Fibroblast of skin of left biceps (primary cell): Measurements from ENCODE around the gene MMP2.

Experiments used
- DNase-seq, 2 experiments: peaks; one replicate each; pipeline ENCODE4 v3.0.0-alpha.2; 2013; ENCODE audit warnings: low read depth in 2 of 2

The MMP2 gene

DNA sequence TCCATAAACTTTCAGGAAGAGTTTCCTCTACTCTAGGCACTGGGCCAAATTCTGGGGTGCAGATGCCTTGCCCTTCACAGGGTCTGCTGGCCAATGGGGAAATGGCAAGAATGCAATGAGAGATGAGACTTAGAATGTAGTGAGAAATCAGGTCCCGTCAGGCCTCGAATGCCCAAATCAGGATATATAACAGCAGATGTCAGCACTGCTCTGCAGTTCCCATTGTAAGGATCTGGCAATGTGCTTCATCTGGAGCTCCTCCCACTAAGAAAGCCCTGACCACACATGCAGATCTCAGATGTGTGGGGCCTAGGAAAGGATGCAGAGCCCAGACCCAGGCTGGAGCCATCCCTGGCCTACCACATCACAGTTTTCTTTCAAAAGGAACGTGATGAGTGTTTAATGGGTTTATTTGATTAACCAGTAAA is 16.0 kb downstream of the MMP2 start:
- peak; percentile 94 to 96 for DNase-seq

DNA sequence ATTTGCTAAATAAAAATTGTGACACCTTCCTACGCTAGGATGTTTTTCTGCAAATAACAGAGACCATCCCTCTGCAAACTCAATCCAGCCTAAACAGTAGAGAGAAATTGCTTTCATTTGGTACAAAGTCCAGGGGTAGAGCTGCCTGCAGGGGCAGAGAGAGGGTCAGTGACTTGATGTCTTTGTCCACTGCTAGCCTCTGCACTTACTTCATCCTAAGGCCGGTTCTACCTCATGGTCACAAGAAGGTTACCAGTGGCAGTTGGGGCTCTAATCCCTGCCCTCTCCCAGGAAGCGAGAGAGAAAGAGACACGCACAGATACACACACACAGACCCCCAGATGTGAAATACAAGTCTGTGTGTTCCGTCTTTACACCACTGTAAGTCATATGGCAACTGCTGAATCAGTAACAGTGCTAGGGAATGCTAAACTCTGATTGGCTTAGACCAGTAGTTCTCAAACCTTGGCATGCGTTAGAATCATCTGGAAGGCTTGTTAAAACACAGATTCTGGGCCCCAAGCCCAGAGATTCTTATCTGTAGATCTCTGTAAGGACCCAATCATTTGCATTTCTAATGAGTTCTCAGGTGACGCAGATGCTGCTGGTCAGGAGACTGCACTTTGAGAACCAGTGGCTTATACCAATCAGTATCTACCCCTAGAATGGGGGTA is 16.8 kb downstream of the MMP2 start:
- peak; percentile 90 to 91 for DNase-seq

DNA sequence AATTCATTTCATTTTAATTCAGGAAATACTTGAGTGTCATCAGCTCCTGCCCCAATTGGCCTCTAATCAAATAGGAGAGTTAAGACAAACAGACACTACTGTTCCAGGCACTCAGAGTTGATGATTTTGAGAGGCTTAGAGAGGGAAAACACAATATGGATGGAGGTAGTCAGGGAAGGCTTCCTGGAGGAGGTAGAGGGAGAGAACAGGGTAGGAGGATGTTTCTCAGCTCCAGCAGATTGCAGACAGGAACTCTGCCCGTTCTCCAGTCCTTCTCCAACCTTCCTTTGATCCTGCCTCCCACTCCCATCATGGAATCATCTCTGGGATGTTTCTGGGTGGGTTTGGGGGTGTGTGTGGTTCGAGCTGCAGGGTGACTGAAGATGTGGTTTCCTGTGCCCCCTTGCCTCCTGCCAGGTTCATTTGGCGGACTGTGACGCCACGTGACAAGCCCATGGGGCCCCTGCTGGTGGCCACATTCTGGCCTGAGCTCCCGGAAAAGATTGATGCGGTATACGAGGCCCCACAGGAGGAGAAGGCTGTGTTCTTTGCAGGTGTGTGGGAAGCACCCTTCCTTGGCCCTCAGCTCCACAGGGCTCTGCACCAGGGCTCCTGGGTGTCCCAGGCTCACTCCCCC is 17.6 kb downstream of the MMP2 start:
- no peak for DNase-seq

DNA sequence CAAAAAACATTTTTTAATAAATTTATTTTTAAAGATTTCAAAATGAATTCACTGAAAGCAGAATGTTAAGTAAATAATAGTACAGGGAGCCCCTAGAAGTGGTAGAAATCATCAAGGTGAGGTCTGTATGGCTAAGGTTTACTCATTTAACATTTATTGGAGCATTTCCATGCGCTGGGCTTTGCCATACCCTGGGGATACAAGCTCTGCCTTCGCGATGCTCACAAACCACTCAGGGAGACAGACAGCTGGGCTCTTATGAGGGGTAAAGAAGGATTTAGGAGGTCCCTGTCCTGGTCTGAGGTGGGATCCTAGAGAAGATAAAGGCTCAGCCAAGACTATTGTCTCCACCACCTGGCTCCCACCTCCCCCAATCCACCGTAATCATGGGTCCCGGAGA is 18.6 kb downstream of the MMP2 start:
- DNase-seq: no peak

DNA sequence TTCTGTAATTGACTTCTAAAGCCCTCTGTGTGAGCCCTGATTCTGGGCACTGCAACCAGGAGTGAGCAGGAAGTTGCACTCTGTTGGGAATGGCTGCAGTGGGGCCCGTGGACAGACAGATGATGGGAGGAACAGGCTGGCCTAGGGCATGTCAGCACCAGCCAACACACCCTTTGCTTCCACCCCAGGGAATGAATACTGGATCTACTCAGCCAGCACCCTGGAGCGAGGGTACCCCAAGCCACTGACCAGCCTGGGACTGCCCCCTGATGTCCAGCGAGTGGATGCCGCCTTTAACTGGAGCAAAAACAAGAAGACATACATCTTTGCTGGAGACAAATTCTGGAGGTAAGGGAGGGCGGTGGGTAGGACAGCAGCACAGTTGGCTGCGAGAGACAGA is 19.1 kb downstream of the MMP2 start:
- no peak for DNase-seq

DNA sequence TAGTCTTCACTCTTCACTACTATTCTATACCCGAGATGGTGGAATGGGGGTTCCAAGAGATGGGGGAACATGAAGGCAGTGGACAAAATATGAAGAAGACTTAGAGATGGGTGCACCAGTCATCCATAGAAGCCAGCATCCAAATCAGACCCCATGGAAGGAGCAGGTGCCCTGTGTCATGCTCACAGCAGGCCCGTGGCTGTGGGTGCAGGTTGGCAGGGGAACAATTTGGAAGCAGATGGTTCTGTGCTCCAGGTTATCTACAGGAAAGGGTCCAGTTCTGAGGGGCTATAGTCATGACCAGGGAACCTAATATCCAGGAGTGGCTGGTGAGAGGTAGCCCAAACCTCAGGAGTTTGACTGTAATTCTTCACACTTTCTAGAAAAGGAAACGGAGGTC is 20.3 kb downstream of the MMP2 start:
- no peak for DNase-seq

DNA sequence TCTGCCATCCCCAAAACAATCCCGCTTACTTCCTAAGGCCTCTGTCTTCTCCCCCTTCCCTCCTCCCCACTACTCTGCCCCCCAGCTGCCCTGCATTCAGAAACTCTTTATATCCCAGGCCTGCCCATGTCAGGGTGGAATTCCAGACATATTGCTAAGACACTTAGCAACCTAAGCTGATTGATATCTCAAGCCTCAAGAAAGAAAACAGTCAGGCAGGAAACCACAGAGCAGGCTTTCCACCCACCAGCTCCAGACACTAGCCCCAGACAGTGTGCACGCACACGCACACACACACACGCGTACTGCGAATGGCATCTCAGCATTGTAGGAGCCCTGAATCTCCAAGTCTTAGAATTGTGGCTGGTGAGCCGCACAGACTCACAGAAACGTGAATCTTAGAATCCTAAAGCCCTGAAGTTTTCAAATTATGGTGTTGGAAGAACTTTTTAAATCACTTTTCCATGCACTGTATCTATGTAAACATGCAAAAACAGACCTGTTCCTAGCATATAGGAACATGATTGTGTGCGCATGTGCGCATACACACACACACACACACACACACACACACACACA is 21.0 kb downstream of the MMP2 start:
- peak; percentile 98 to 99 for DNase-seq

DNA sequence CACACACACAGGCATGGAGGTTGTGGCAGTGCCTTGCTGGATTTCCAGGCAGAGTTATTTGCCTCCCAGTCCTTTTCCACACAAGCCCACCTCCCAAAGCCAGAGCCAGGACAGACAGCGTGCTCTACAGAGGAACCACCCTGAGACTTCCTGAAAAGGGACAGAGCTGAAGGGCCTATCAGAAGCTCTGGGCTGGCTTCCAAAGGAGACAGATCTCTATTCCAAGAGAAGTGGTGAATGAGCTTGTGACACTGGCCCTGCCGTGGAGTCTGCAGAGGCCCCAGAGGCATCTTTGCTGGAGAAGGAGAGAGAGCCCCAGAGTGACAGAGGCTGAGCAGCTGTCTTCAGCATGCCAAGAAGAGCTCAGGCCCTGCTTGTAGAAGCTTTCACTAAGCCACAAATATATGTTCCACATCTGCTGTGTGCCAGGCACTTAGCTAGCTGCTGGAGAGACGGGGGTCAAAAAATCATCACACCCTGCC is 21.6 kb downstream of the MMP2 start:
- no peak for DNase-seq

DNA sequence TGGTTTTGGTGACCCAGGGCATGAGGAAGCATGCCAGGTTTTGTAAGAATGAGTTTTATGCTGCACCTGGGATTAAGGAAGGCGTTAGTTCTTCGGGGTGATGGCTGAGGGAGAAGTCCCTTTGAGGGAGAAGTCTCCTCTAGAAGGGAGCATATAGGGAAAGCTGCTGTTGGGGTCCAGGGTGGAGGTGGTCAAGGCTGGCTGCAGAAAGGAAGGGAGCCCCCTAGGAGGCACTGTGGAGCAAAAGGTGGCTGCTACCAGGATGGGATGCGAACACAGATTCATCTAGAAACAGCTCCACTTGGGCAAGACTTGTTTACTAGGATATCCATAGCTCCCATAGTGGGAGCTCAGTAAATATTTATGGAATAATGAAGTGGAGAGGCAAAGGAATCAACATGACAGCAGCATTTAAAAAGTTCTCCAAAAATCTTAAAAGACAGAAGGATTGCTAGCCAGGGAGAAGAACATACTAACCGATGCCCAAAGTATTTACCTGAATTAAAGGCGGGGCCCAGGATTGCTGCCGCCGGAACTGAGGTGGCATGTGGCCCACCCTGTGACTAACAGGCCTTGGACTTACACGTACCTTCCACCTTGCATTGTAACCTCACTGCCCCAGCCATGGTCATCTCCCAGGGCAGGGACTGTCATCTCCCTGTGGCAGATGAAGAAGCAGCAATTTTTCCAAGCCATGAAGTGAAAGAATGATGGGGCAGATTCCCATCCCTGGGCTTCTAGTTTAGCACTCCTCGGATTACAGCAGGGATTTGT is 22.7 kb downstream of the MMP2 start:
- no peak for DNase-seq

DNA sequence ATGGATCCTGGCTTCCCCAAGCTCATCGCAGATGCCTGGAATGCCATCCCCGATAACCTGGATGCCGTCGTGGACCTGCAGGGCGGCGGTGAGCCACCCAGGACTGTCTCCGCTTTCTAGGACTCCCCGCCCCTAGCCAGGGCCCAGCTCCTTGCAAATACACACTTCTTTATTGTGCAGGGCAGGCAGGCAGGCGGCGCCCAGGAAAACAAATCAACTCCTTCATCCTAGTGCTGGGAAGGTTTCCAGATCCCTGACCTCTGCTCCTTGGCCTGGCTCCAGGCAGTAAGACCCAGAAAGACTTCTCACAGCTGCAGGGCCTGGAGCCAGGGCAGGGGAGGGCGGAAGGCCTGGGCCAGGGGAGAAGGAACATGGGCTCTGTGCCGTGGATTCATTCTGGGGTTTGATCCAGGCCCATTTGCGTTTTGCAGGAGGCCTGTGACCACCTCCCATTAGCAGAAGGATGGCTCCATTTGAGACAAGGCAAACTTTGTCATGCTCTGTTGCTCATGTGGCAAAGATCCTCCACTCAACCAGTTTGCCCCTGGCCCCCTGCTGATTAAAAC is 23.9 kb downstream of the MMP2 start:
- DNase-seq: no peak

DNA sequence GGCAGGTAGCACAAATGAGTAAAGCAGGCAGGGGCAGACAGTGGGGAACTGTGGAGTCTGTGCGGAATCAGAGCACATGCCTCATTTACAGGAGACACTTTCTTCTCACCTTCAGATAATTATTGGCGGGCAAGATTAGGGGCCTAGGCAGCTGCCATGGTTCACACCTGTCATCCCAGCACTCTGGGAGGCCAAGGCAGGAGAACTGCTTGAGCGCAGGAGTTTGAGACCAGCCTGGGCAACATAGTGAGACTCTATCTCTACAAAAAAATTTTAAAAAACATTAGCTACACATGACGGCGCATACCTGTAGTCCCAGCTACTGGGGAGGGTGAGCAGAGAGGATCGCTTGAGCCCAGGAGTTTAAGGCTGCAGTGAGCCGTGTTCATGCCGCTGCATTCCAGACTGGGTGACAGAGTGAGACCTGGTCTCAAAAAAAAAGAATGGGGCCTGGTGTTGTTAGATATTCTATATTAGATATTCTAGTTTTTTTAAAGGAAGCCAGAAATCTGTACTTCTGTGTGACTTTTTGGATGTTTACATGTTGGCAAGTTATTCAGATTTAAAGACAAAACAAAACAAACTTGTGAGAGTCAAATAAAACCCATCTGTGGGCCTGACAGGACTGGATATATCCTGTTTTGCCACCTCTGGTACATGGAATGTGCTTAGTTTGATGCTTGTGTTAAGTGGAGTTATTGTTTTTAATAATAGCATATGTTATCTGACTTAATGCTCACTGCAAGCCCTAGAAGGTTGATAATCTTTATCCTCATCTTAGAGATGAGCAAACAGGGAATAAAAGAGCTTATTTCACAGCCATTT is 24.9 kb downstream of the MMP2 start:
- DNase-seq: no peak

DNA sequence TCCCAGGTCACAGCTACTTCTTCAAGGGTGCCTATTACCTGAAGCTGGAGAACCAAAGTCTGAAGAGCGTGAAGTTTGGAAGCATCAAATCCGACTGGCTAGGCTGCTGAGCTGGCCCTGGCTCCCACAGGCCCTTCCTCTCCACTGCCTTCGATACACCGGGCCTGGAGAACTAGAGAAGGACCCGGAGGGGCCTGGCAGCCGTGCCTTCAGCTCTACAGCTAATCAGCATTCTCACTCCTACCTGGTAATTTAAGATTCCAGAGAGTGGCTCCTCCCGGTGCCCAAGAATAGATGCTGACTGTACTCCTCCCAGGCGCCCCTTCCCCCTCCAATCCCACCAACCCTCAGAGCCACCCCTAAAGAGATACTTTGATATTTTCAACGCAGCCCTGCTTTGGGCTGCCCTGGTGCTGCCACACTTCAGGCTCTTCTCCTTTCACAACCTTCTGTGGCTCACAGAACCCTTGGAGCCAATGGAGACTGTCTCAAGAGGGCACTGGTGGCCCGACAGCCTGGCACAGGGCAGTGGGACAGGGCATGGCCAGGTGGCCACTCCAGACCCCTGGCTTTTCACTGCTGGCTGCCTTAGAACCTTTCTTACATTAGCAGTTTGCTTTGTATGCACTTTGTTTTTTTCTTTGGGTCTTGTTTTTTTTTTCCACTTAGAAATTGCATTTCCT is 26.5 kb downstream of the MMP2 start:
- DNase-seq: no peak

DNA sequence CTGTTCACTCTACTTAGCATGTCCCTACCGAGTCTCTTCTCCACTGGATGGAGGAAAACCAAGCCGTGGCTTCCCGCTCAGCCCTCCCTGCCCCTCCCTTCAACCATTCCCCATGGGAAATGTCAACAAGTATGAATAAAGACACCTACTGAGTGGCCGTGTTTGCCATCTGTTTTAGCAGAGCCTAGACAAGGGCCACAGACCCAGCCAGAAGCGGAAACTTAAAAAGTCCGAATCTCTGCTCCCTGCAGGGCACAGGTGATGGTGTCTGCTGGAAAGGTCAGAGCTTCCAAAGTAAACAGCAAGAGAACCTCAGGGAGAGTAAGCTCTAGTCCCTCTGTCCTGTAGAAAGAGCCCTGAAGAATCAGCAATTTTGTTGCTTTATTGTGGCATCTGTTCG is 27.1 kb downstream of the MMP2 start:
- DNase-seq: no peak

DNA sequence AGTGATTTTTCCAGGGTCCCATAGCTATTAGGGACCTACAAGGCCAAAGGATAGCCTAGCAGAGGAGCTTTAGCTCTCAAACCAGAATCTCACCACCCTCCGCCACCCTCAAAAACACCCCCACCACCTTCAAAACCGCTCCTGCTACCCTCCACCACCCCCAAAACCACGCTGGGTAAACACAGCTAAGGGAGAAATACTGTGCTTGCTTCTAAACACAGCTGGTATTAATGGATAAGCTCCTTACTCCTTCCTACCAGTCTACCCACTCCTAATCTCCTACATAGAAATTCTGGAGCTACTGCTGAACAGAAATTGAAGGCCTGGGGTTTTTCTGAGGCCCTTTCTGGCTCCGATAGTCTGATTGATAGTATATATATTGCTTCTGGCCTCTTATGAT is 27.7 kb downstream of the MMP2 start:
- DNase-seq: no peak

DNA sequence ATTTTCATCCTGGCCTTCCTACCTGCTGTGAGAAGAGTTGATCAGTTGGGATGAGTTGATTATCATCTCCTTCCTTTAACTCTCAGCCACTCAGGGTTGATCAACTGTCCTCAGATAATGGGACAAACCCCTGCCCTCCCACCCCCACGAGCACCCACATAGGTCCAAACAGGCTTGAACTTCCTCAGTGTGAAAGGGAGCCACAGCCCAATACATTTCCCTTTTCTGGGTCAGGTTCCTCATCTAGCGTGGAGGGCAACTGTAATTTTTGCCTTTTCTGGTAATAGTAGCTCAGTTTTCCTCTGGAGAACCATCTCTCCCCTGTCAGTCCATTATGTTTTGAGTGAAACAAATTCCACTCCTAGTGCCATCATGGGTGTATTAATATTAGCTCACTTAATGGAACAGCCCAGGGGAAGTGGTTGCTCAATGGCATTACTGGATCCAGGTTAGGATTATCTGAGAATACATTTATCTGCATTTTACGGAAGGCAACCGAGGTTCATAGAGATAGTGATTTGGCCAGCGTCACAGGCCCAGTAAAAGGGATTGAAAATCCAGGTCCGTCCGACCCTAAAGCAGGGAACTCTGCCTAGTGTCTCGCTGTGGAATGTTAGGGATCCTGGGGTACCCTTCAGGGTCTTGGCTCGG is 29.4 kb downstream of the MMP2 start:
- no peak for DNase-seq

DNA sequence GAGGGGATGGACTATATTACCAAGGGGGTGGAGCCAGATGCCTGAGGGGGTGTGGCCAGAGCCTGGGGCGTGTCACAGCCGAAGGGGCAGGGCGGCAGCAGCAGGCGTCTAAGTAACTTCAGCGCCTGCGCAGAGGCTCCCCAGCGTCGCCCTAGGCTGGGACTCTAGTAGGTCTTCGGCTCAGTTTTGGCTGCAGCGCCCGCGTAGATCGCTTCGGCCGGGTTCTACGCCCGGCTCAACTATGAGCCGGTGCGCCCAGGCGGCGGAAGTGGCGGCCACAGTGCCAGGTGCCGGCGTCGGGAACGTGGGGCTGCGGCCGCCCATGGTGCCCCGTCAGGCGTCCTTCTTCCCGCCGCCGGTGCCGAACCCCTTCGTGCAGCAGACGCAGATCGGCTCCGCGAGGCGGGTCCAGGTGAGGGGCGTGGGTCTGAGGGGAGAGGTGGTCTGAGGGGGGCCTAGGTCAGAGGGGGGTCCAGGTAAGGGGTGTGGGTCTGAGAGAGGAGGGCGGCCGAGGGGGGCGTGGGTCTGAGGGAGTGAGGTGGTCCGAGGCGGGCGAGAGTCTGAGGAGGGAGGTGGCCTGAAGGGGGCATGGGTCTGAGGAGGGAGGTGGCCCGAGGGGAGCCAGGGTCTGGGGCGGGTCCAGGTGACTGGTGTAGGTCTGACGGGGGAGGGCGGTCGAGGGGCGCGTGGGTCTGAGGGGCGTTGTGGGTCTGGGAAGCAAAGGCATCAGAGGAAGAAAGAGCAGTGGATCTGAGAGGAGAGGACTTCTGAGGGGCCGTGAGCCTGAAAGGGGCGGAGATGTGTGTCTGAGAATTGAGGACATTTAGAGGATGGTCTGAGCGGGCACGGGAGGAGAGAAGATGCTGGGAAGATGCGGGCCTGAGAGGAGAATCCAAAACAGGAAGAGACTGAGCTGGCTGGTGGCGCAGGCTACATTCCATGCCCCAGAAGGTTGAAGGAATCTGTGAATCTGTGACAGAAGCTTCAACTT is 30.2 kb downstream of the MMP2 start, which contains the start of gene LPCAT2:
Gene LPCAT2, plus strand, starts transcription at position 132 of the 991 bp plus-strand sequence. Its CDS starts 110 bp downstream, at position 242.
- DNase-seq: peak; percentile 66 to 67

DNA sequence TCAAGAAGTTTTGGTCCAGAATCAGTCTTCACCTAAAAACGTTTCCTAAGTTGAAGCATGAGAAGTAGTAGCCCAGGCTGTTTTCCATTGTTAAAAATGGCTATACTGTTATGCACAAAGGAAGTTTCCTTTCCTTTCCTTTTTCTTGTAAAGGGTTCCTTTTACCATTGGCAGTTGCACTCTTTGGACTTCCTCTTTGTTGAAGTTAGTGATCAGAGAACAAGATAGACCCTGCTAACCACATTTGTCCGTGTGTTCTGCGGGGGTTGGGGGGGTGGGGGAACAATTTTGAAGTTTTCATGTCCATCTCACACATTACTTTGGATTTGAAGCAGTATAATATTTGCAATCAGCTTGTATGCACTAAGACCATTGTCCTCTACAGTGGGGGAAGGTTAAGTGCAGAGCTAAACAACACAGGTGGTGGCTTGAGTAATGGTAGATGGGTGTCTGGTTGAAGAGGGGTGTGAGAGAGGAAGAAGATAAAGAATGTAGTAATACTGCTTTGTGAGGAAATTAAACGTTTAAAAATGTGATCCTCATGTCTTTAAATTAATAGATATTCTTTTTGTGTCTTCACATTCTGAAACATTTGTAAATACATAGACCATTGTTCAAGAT is 31.3 kb downstream of the MMP2 start:
- no peak for DNase-seq

DNA sequence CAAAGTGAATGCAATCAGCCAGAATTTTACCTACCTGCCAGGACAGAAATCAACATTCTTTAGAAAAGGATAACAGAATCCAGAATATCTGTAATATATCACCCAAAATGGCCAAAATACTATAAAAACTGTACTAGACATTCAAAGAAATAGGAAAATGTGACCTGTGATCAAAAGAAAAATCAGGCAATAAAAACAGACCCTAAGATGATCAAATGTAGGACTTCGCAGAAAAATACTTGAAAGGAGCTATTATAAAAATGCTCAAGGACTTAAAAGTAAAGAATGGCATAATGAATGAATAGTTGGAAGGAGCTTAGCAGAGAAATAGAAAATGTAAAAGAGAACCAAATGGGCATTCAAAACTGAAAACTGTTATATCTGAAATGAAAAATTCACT is 33.9 kb downstream of the MMP2 start:
- no peak for DNase-seq
